ENCODE data around the gene DOK7.

DNA sequence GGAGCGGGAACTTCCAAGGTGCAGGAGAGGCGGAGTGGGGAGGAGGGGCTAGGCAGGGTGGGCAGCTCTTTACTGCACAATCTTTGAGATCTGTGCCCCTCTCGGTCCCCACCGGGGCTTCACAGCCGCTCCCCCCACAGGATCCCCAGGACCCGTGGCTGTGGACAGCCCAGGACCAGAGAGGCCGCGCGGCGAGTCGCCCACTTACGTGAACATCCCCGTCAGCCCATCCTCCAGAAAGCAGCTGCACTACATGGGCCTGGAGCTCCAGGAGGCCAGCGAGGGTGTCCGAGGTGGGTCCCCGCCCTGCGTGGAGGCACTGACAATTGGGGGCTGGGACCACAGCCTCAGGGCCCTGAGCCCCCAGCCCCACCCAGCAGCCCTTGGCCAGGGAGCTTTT lies 37.0 kb downstream of the DOK7 start:
- TF ChIP-seq POLR2AphosphoS5 (IDR thresholded peaks at IDR 0.05; ENCODE audit: borderline replicate concordance, low read depth, low read length) (no peak), EZH2 (IDR thresholded peaks at IDR 0.05) (no peak), FOXP2 (optimal IDR thresholded peaks at IDR 0.05; ENCODE audit: control extremely low read depth, extremely low read length, insufficient read depth) (no peak)
